ENCODE data around the gene HPCAL1. TPM values are rescaled to one million over a fixed set of nuclear protein-coding genes. Genes with fewer than 3 reads are reported as not detected.
"Not testable (repeated sequence)": the region's sequence is repeated elsewhere in the genome, so short reads cannot be mapped to it uniquely, and the experiment has no call there.

HPCAL1 gene
- total RNA-seq, 3 donors from 2014 or later: 42.0 to 98.1 (median 47.7) TPM

DNA sequence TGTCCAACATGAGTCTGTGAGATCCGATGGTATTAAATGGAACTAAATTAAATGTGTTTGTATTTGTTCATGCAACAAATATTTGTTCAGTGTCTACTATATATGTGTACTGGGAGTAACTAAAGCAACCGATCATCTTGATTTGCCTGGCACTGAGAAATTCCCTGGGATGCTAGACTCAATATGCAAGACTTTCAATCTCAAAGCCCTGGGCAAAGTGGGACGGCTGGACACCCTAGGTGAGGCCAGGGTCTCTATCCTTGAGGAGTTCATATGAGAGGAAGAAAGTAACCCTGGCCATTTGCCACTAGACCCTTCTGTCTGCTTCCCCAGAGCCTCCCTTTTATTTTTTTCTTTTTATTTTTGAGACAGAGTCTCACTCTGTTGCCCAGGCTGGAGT is 44.0 kb upstream of the HPCAL1 start:
- no peak overlapping the region for H3K4me3 ChIP-seq
- no peaks in the 10 kb centered on the region for H3K9me3 ChIP-seq
- H3K4me1 ChIP-seq (ENCODE audit: low read depth): peaks cover 7% of the 10 kb centered on the region
- H3K36me3 ChIP-seq (ENCODE audit: low read depth): no peaks in the 10 kb centered on the region
- peak in 2 of 3 donors; percentile 4 to 29 for DNase-seq
- intact Hi-C loops (cut with DNase I, micrococcal nuclease): no loop called here
- TF ChIP-seq, protein P1, sequence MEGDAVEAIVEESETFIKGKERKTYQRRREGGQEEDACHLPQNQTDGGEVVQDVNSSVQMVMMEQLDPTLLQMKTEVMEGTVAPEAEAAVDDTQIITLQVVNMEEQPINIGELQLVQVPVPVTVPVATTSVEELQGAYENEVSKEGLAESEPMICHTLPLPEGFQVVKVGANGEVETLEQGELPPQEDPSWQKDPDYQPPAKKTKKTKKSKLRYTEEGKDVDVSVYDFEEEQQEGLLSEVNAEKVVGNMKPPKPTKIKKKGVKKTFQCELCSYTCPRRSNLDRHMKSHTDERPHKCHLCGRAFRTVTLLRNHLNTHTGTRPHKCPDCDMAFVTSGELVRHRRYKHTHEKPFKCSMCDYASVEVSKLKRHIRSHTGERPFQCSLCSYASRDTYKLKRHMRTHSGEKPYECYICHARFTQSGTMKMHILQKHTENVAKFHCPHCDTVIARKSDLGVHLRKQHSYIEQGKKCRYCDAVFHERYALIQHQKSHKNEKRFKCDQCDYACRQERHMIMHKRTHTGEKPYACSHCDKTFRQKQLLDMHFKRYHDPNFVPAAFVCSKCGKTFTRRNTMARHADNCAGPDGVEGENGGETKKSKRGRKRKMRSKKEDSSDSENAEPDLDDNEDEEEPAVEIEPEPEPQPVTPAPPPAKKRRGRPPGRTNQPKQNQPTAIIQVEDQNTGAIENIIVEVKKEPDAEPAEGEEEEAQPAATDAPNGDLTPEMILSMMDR (IDR thresholded peaks at IDR 0.05): no peak
- ATAC-seq: no peak

DNA sequence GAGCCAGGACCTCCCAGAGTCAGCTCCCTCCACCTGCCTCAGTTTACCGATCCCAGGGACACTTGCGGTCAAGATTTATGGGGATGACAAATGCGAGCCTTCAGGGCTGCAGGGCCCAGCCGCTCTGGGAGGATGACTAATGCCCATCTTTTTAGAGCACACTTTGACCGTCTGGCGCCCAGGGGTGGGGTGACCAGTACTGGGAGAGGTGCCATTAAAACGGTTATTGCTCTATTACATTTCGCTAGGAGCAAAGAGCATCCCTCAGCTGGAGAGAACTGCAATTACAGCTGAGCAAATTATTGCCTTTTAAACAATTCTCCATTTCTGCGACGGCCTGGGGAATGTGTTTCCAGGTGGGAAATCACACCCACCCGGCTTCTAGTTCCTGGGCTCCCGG is 42.6 kb upstream of the HPCAL1 start:
- Histone ChIP-seq H3K4me1 (ENCODE audit: low read depth) (peaks cover 7% of the 10 kb centered on the region), H3K4me3 (no peak overlapping the region), H3K9me3 (no peaks in the 10 kb centered on the region), H3K36me3 (ENCODE audit: low read depth) (no peaks in the 10 kb centered on the region)
- DNase-seq (peak; percentile 74 to 83 (median 82)), ATAC-seq (peak; percentile 97)
- TF ChIP-seq, protein P1 (IDR thresholded peaks at IDR 0.05): peak; percentile 7
- intact Hi-C loops (cut with DNase I, micrococcal nuclease): no loop called here

DNA sequence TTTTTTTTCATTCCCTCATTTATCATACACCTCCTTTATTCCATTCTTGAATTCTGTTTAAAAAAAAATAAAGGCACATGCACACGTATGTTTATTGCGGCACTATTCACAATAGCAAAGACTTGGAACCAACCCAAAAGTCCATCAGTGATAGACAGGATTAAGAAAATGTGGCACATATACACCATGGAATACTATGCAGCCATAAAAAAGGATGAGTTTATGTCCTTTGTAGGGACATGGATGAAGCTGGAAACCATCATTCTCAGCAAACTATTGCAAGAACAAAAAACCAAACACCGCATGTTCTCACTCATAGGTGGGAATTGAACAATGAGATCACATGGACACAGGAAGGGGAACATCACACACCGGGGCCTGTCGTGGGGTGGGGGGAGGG is 39.2 kb upstream of the HPCAL1 start:
- DNase-seq; H3K9me3 ChIP-seq; ATAC-seq; H3K36me3 ChIP-seq (ENCODE audit: low read depth); H3K4me1 ChIP-seq (ENCODE audit: low read depth); intact Hi-C loops (cut with DNase I, micrococcal nuclease); H3K4me3 ChIP-seq: not testable (repeated sequence)

DNA sequence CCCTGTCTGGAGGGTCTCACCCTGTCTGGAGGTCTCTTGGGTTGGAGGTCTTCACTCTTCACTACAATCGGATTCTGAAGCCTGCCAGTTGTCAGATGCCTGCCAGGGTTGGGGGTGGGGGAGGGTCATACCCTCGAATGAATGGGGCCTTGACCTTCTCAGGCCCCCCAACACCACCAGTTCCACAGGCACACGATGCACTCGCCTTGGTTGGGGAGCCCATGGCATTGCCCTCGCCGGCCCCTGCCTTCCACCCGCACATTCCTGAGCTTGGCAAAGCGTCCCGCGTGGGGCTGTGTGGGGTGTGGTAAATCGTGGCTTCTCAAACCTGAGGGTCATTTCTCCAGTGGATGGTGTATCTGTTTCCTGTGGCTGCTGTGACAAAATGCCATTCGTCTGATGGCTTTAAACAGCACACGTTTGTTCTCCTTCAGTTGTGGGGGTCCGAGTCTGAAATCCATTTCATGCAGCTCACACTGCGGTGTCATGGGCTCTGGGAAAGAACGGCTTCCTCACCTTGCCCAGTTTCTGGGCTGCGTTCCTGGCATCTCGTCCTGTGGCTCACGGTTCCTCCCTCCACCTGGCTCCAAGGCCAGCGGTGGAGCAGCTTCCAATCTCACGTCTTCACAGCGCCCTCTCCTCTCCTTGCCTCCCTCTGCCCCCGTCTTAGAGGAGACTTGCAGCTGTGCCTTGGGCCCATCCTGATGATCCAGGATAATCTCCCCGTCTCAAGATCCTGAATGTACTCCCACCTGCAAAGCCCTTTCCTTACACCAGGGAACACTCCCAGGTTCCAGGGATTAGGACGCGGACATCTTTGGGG is 38.0 kb upstream of the HPCAL1 start:
- intact Hi-C loops (cut with DNase I, micrococcal nuclease): no loop called here
- no peak overlapping the region for H3K4me3 ChIP-seq
- no peak for DNase-seq
- peaks cover 3% of the 10 kb centered on the region for H3K4me1 ChIP-seq (ENCODE audit: low read depth)
- ATAC-seq: no peak
- H3K9me3 ChIP-seq: no peaks in the 10 kb centered on the region
- no peaks in the 10 kb centered on the region for H3K36me3 ChIP-seq (ENCODE audit: low read depth)
- TF ChIP-seq, protein P1 (IDR thresholded peaks at IDR 0.05): no peak

DNA sequence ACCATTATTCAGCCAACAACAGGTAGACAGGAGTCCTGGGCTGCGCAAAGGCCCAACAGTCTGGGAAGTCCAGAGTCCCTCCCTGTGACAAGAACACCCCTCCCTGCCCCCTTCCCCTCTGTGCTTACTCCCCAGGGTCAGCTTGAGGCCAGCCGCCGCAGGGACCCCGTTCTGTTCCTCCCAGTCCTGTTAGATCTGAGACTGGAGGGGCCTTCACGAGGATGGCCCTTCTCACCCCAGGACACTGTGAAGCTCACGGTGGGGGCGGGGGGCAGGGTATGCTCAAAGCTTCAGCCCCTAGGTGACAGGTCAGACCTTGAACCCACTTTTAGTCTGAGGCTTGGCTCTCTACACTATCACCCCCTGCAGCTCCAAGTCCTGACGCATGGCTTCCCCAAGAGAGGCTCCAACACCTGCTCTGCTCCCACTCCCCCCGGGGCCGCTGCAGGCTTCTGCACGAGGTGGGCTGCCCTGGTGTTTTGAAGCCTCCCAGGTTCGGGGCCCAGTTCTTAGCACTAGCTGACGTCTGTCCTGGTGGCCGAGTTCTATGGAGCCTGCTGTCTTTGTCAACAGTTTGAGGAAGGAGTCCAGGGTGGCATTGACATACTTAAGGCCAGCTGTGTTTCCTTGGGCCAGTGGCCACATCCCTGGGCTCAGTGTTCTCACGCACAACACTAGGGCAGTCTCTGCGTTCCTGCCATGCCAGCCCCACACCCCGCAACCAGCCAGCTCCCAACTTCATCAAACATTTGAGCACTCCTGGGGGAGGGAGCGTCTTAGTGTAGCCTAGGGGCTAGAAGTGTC is 37.2 kb upstream of the HPCAL1 start:
- no peaks in the 10 kb centered on the region for H3K36me3 ChIP-seq (ENCODE audit: low read depth)
- no peak overlapping the region for H3K4me3 ChIP-seq
- ATAC-seq (no peak), DNase-seq (peak in 1 of 3 donors; percentile 25)
- TF ChIP-seq, protein P1 (IDR thresholded peaks at IDR 0.05): no peak
- H3K9me3 ChIP-seq: no peaks in the 10 kb centered on the region
- intact Hi-C loops (cut with DNase I, micrococcal nuclease): no loop called here
- peaks cover 2% of the 10 kb centered on the region for H3K4me1 ChIP-seq (ENCODE audit: low read depth)

DNA sequence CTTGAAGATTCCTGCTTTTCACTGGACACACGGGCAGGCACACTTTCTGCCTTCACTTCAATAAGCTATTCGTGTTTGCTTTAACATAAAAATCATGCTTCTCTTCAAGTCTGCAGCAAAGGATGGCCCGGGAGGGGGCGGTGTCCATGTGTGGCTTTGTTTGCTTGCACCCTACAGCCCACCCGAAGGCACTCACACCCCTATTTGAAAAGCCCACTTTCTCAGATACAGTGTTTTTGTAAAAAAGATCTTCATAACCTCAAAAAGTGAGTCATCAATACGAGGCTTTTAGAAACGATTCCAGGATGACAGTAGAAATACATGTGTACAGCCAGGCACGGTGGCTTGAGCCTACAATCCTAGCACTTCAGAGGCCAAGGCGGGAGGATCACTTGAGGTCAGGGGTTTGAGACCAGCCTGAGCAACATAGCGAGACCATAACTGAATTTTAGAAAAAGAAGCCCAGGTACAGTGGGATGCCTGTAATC is 36.5 kb upstream of the HPCAL1 start:
- DNase-seq: no peak
- intact Hi-C loops (cut with DNase I, micrococcal nuclease): no loop called here
- H3K4me1 ChIP-seq (ENCODE audit: low read depth): peaks cover 8% of the 10 kb centered on the region
- H3K9me3 ChIP-seq: no peaks in the 10 kb centered on the region
- H3K4me3 ChIP-seq: no peak overlapping the region
- H3K36me3 ChIP-seq (ENCODE audit: low read depth): no peaks in the 10 kb centered on the region
- TF ChIP-seq, protein P1 (IDR thresholded peaks at IDR 0.05): no peak
- ATAC-seq: no peak
